Mucosa of rectum (tissue), 2 donors: Measurements from ENCODE around the gene CRYBA4.
"Not testable (repeated sequence)": the region's sequence is repeated elsewhere in the genome, so short reads cannot be mapped to it uniquely, and the experiment has no call there.

Experiments
- H3K27ac ChIP-seq, 2 donors: one replicate each; pipeline ENCODE4 v1.7.0; 2013; ENCODE audit warnings: inconsistent platforms in 2 of 2, low read depth in 2 of 2, low read length in 2 of 2
- H3K27me3 ChIP-seq, 2 donors: one replicate each; pipeline ENCODE4 v1.7.0; 2013; ENCODE audit warnings: low read length in 2 of 2; ENCODE audit not compliant: control insufficient read depth in 2 of 2, insufficient read depth in 2 of 2
- H3K36me3 ChIP-seq, 2 donors: one replicate each; pipeline ENCODE4 v1.7.0; 2013; ENCODE audit warnings: low read length in 2 of 2; ENCODE audit not compliant: control insufficient read depth in 2 of 2, insufficient read depth in 2 of 2
- H3K4me1 ChIP-seq, 2 donors: one replicate each; pipeline ENCODE4 v1.7.0; 2013; ENCODE audit warnings: low read length in 2 of 2, mild to moderate bottlenecking in 1 of 2; ENCODE audit not compliant: control insufficient read depth in 2 of 2, insufficient read depth in 2 of 2
- H3K4me3 ChIP-seq, 2 donors: one replicate each; pipeline ENCODE4 v1.7.0; 2013; ENCODE audit warnings: low read length in 2 of 2
- H3K9ac ChIP-seq, 2 donors: one replicate each; pipeline ENCODE4 v1.7.0; 2013; ENCODE audit warnings: low read length in 2 of 2, low read depth in 1 of 2, mild to moderate bottlenecking in 1 of 2
- H3K9me3 ChIP-seq, 2 donors: one replicate each; pipeline ENCODE4 v1.7.0; 2013; ENCODE audit warnings: low read length in 2 of 2; ENCODE audit not compliant: control insufficient read depth in 2 of 2
- donor health status: healthy.
- donor health status: Normal muscosa, but diverticular disease.

CRYBA4 gene

GRCh38 chr22:26610996-26611395 is 10.8 kb upstream of the CRYBA4 start:
- Histone ChIP-seq H3K27me3 (peaks cover 0 to 3% of the 10 kb centered on the region in 2 donors), H3K4me1 (peaks cover 0 to 13% of the 10 kb centered on the region in 2 donors), H3K36me3 (no peaks in the 10 kb centered on the region), H3K4me3 (no peak overlapping the region), H3K9ac (no peak overlapping the region), H3K9me3 (no peaks in the 10 kb centered on the region), H3K27ac (peak overlapping the region in 1 of 2 donors; percentile 52)

DNA sequence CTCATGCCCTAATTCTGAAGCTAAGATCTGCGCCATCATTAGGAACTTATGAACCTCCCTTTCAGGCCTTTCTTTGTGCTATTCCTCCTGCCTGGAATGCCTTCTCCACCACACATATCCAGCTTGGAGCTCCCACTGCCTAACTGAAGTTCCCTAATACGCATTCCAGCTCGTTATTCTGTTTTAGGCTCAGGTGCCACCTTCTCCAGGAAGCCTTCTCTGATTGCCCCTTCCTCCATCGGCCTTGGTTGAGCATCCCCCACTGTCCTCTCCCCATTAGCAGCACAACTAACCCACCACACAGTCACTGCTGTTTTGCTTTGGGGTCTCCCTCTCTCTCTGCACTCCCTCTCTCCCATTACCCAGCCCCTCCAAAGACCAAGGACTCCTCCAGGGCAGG is 9.1 kb upstream of the CRYBA4 start:
- H3K9me3 ChIP-seq, result no peaks in the 10 kb centered on the region
- H3K9ac ChIP-seq, result no peak overlapping the region
- H3K4me3 ChIP-seq, result no peak overlapping the region
- H3K27ac ChIP-seq, result no peak overlapping the region
- no peaks in the 10 kb centered on the region for H3K36me3 ChIP-seq
- H3K4me1 ChIP-seq, result peaks cover 0 to 13% of the 10 kb centered on the region in 2 donors
- H3K27me3 ChIP-seq, result peaks cover 0 to 3% of the 10 kb centered on the region in 2 donors

DNA sequence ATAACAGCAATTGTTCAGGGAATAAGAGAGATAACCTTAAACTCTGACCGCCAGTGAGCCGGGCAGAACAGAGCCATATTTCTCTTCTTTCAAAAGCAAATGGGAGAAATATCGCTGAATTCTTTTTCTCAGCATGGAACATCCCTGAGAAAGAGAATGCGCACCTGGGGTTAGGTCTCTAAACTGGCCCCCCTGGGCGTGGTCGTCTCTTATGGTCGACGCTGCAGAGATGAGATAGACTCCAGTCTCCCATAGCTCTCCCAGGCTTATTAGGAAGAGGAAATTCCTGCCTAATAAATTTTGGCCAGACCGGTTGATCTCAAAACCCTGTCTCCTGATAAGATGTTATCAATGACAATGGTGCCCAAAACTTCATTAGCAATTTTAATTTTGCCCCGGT is 8.0 kb upstream of the CRYBA4 start:
- H3K27me3 ChIP-seq, H3K36me3 ChIP-seq, H3K9ac ChIP-seq, H3K27ac ChIP-seq, H3K9me3 ChIP-seq, H3K4me3 ChIP-seq: not testable (repeated sequence)
- H3K4me1 ChIP-seq, result peaks cover 0 to 13% of the 10 kb centered on the region in 2 donors

DNA sequence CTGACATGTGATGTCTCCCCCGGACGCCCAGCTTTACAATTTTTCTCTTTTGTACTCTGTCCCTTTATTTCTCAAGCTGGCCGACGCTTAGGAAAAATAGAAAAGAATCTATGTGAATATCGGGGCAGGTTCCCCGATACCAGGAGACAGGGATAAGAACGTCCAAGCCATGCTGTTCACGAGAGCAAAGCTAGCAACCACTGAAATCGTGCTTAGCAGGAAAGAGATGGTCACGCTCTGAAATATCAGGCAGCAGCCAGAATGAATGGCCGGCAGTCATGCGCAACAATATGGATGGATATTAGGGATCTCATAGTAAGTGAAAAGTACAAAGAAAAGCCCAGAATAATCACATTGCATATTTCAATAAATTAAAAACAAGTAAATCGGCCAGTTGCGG is 7.4 kb upstream of the CRYBA4 start:
- H3K9ac ChIP-seq, result no peak overlapping the region
- no peaks in the 10 kb centered on the region for H3K36me3 ChIP-seq
- peak overlapping the region in 1 of 2 donors; percentile 9 for H3K27ac ChIP-seq
- no peaks in the 10 kb centered on the region for H3K9me3 ChIP-seq
- peaks cover 0 to 3% of the 10 kb centered on the region in 2 donors for H3K27me3 ChIP-seq
- H3K4me3 ChIP-seq, result no peak overlapping the region
- peaks cover 0 to 13% of the 10 kb centered on the region in 2 donors for H3K4me1 ChIP-seq

GRCh38 chr22:26615149-26615548 is 6.6 kb upstream of the CRYBA4 start:
- Histone ChIP-seq H3K4me3 (no peak overlapping the region), H3K27me3 (peaks cover 0 to 3% of the 10 kb centered on the region in 2 donors)

GRCh38 chr22:26615830-26616435 is 5.8 kb upstream of the CRYBA4 start:
- H3K9me3 ChIP-seq, result no peaks in the 10 kb centered on the region
- H3K4me1 ChIP-seq, result peaks cover 0 to 2% of the 10 kb centered on the region in 2 donors
- peaks cover 0 to 3% of the 10 kb centered on the region in 2 donors for H3K27me3 ChIP-seq
- H3K9ac ChIP-seq, result no peak overlapping the region
- no peak overlapping the region for H3K4me3 ChIP-seq
- peak overlapping the region in 1 of 2 donors; percentile 32 for H3K27ac ChIP-seq
- H3K36me3 ChIP-seq, result no peaks in the 10 kb centered on the region

More at GRCh38 chr22:26615149-26615548, 6.6 kb upstream of the CRYBA4 start:
- peaks cover 0 to 8% of the 10 kb centered on the region in 2 donors for H3K4me1 ChIP-seq
- no peak overlapping the region for H3K9ac ChIP-seq
- H3K27ac ChIP-seq, result no peak overlapping the region
- H3K36me3 ChIP-seq, result no peaks in the 10 kb centered on the region
- no peaks in the 10 kb centered on the region for H3K9me3 ChIP-seq

GRCh38 chr22:26616650-26617049 is 5.1 kb upstream of the CRYBA4 start:
- no peaks in the 10 kb centered on the region for H3K9me3 ChIP-seq
- H3K36me3 ChIP-seq, result no peaks in the 10 kb centered on the region
- H3K4me1 ChIP-seq, result peaks cover 0 to 2% of the 10 kb centered on the region in 2 donors
- H3K4me3 ChIP-seq, result no peak overlapping the region
- no peak overlapping the region for H3K27ac ChIP-seq
- no peak overlapping the region for H3K9ac ChIP-seq
- H3K27me3 ChIP-seq, result peaks cover 0 to 3% of the 10 kb centered on the region in 2 donors

- Histone ChIP-seq H3K9me3 (no peaks in the 10 kb centered on the region), H3K27ac (peak within 1 kb of the TSS in 1 of 2 donors; percentile 48), H3K4me1 (peaks cover 0 to 2% of the 10 kb centered on the region in 2 donors), H3K4me3 (no peak within 1 kb of the TSS), H3K27me3 (peaks cover 0 to 3% of the 10 kb centered on the region in 2 donors), H3K36me3 (no peaks in the 10 kb centered on the region), H3K9ac (no peak within 1 kb of the TSS)
These were observed 4.2 kb upstream of the CRYBA4 start, which contains the start of gene CRYBB1 for GRCh38 chr22:26617271-26618199. CRYBB1 (minus strand) TSS chr22:26618027; CDS start chr22:26616319, 1,708 bp downstream.

DNA sequence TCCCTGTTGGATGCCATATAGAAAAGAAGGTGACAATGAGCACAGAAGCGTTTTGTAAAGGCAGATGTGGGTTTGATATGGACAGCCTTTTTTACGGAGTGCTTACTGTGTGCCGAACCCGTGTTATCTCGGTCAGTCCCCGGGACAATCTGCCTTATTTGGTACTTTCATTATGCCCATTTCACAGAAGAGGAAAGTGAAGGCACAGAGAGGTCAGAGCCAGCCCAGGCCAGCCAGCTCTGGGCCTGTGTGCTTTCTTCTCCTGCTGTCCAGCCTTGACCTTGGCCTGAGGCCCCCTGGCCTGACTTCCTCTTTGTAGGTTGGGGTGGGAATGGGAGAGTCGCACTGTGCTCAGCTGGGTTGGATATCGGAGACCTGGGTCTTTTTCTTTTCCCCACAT is 3.3 kb upstream of the CRYBA4 start:
- no peaks in the 10 kb centered on the region for H3K9me3 ChIP-seq
- no peak overlapping the region for H3K4me3 ChIP-seq
- H3K4me1 ChIP-seq, result peaks cover 0 to 2% of the 10 kb centered on the region in 2 donors
- H3K27ac ChIP-seq, result no peak overlapping the region
- no peaks in the 10 kb centered on the region for H3K27me3 ChIP-seq
- no peak overlapping the region for H3K9ac ChIP-seq
- H3K36me3 ChIP-seq, result no peaks in the 10 kb centered on the region

DNA sequence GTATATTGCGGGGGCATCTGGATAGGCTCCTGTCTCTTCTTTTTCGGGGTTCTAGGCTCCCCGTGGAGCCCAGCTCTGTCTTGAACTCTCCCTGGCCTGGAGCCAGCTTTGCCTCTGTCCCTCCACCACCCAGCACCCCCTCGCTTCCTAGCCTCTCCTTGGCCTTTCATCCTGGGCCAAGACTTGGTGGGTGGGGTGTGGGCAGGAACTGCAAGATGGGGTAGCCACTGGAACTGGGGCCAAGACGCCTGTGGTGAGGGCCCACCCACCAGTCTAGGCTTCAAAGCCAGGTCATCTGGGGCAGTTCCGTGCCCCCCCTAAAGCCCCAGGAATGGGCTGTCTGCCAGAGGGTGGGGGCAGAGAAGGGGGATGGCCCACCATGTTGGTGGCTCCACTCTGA is 2.3 kb upstream of the CRYBA4 start:
- Histone ChIP-seq H3K4me3 (no peak overlapping the region), H3K9me3 (no peaks in the 10 kb centered on the region), H3K4me1 (peaks cover 0 to 2% of the 10 kb centered on the region in 2 donors), H3K9ac (no peak overlapping the region), H3K27me3 (no peaks in the 10 kb centered on the region), H3K36me3 (no peaks in the 10 kb centered on the region), H3K27ac (no peak overlapping the region)
